ENCODE results near the gene ADAM10.

The ADAM10 gene

DNA sequence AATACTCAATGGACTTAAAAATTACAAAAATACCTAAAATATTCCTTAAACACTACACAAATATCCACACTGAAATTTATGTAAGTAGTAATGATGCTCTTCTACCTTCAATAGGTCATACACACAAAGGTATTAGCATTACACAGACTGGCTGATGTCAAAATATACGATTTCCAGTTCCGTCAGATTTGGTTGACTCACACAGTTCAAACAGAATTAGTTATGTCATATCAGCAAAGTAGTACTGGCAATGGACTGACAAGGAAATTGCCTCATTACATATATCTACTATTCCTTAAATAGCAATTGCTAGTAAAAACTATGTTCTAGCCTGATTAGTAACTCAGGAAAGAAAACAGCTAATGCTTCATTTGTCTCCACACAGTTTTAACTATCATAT, 70.8 kb downstream of the ADAM10 start:
- no peak overlapping the region for H3K23ac ChIP-seq (ENCODE audit: low read length)
- H2AK5ac ChIP-seq (ENCODE audit: low read length), result no peak overlapping the region
- no peak overlapping the region for H3K4ac ChIP-seq (ENCODE audit: low read depth, low read length)
- no peak overlapping the region for H3K27ac ChIP-seq (ENCODE audit: low read depth, low read length)
- no peak overlapping the region for H3K14ac ChIP-seq (ENCODE audit: low read length)
- no peak overlapping the region for H4K8ac ChIP-seq (ENCODE audit: low read depth, low read length)
- H3K79me1 ChIP-seq (ENCODE audit: low read length), result no peaks in the 10 kb centered on the region
- no peak overlapping the region for H4K12ac ChIP-seq (ENCODE audit: low read depth, low read length)
- H3K4me3 ChIP-seq (ENCODE audit: low read depth, low read length), result no peak overlapping the region
- no peak overlapping the region for H2BK12ac ChIP-seq (ENCODE audit: low read length)
- no peak overlapping the region for H4K91ac ChIP-seq (ENCODE audit: low read depth, low read length)
- peak; percentile 12 to 66 for DNase-seq
- H3K9ac ChIP-seq (ENCODE audit: low read length), result no peak overlapping the region
- no peak overlapping the region for H3K18ac ChIP-seq (ENCODE audit: low read length)
- no peak overlapping the region for H3K4me2 ChIP-seq (ENCODE audit: low read length)
- no peak overlapping the region for H2BK120ac ChIP-seq (ENCODE audit: insufficient read depth, low read length, poor library complexity)
- peaks cover 3 to 8% of the 10 kb centered on the region in 2 experiments for H3K36me3 ChIP-seq (ENCODE audit: control insufficient read depth in 1 of 2, insufficient read depth in 2 of 2, low read length in 2 of 2)
- WGBS (ENCODE audit: extremely low coverage, insufficient coverage, insufficient read length), result no CpG with 5 or more reads among the region's 2 CpGs
- H2BK5ac ChIP-seq (ENCODE audit: low read depth, low read length, poor library complexity), result no peak overlapping the region
- H3K4me1 ChIP-seq (ENCODE audit: control insufficient read depth in 1 of 2, insufficient read depth in 2 of 2, low read length in 2 of 2), result peaks cover 0 to 3% of the 10 kb centered on the region in 2 experiments
- no peak overlapping the region for H2AFZ ChIP-seq (ENCODE audit: insufficient read depth, low read length, poor library complexity)
- peaks cover 1% of the 10 kb centered on the region for H3K79me2 ChIP-seq (ENCODE audit: control insufficient read depth, insufficient read depth, low read length, poor library complexity)
- H3K9me3 ChIP-seq (ENCODE audit: insufficient read depth, low read depth, low read length), result no peaks in the 10 kb centered on the region
- no peaks in the 10 kb centered on the region for H3K27me3 ChIP-seq (ENCODE audit: insufficient read depth, low read length)

DNA sequence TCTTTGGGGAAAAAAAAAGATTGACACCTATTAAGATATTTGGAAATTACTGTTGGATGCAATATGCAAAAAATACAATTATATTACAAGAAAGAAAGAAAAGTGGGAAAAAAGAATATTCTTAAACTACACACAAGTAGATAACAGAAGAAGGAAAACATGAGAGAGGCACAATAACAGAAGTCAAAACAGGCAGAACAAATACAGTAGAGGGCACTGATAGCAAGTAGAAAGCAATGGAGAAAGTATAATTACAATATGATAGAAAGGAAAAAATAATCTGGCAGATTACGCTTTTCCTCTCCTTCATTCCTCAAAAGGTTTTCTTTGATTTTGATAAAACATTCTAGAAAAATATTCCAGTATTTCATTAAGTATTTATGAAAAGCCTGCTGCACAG, 72.1 kb downstream of the ADAM10 start:
- no peak overlapping the region for H2BK120ac ChIP-seq (ENCODE audit: insufficient read depth, low read length, poor library complexity)
- H3K4me1 ChIP-seq (ENCODE audit: control insufficient read depth in 1 of 2, insufficient read depth in 2 of 2, low read length in 2 of 2), result peaks cover 0 to 3% of the 10 kb centered on the region in 2 experiments
- H2BK5ac ChIP-seq (ENCODE audit: low read depth, low read length, poor library complexity), result no peak overlapping the region
- H3K9me3 ChIP-seq (ENCODE audit: insufficient read depth, low read depth, low read length), result no peaks in the 10 kb centered on the region
- H3K18ac ChIP-seq (ENCODE audit: low read length), result no peak overlapping the region
- H3K4me3 ChIP-seq (ENCODE audit: low read depth, low read length), result no peak overlapping the region
- peaks cover 3 to 8% of the 10 kb centered on the region in 2 experiments for H3K36me3 ChIP-seq (ENCODE audit: control insufficient read depth in 1 of 2, insufficient read depth in 2 of 2, low read length in 2 of 2)
- no peak overlapping the region for H2AK5ac ChIP-seq (ENCODE audit: low read length)
- no peak overlapping the region for H4K91ac ChIP-seq (ENCODE audit: low read depth, low read length)
- H2AFZ ChIP-seq (ENCODE audit: insufficient read depth, low read length, poor library complexity), result no peak overlapping the region
- H3K14ac ChIP-seq (ENCODE audit: low read length), result no peak overlapping the region
- no peak overlapping the region for H3K27ac ChIP-seq (ENCODE audit: low read depth, low read length)
- no peak overlapping the region for H2BK12ac ChIP-seq (ENCODE audit: low read length)
- H3K9ac ChIP-seq (ENCODE audit: low read length), result no peak overlapping the region
- no peak overlapping the region for H3K4me2 ChIP-seq (ENCODE audit: low read length)
- H4K12ac ChIP-seq (ENCODE audit: low read depth, low read length), result no peak overlapping the region
- no peak for DNase-seq
- H3K4ac ChIP-seq (ENCODE audit: low read depth, low read length), result no peak overlapping the region
- H3K23ac ChIP-seq (ENCODE audit: low read length), result no peak overlapping the region
- no peaks in the 10 kb centered on the region for H3K79me1 ChIP-seq (ENCODE audit: low read length)
- no peaks in the 10 kb centered on the region for H3K27me3 ChIP-seq (ENCODE audit: insufficient read depth, low read length)
- no CpG with 5 or more reads among the region's 1 CpG for WGBS (ENCODE audit: extremely low coverage, insufficient coverage, insufficient read length)
- no peaks in the 10 kb centered on the region for H3K79me2 ChIP-seq (ENCODE audit: control insufficient read depth, insufficient read depth, low read length, poor library complexity)
- no peak overlapping the region for H4K8ac ChIP-seq (ENCODE audit: low read depth, low read length)

DNA sequence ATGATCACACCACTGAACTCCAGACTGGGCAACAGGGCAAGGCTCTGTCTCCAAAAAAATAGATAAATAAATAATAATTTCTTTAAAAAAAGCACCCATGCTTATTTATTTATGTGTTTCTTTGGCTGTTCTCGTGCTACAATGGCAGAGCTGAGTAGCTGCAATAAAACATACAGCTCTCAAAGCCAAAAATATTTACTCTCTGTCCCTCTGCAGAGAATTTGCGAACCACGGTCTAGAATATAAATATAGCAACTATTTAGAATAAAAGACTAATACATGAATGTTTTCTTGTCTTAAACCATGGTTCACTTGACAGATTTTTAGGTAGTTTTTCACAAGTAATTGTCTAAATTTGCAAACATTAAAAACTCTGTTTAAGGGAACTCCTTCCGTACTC, 72.7 kb downstream of the ADAM10 start:
- WGBS (ENCODE audit: extremely low coverage, insufficient coverage, insufficient read length), result no CpG with 5 or more reads among the region's 4 CpGs
- H3K79me2 ChIP-seq (ENCODE audit: control insufficient read depth, insufficient read depth, low read length, poor library complexity), result no peaks in the 10 kb centered on the region
- H4K8ac ChIP-seq (ENCODE audit: low read depth, low read length), result no peak overlapping the region
- no peak overlapping the region for H3K4ac ChIP-seq (ENCODE audit: low read depth, low read length)
- H4K12ac ChIP-seq (ENCODE audit: low read depth, low read length), result no peak overlapping the region
- no peak overlapping the region for H3K4me2 ChIP-seq (ENCODE audit: low read length)
- H2AFZ ChIP-seq (ENCODE audit: insufficient read depth, low read length, poor library complexity), result no peak overlapping the region
- no peak overlapping the region for H2BK120ac ChIP-seq (ENCODE audit: insufficient read depth, low read length, poor library complexity)
- H2BK5ac ChIP-seq (ENCODE audit: low read depth, low read length, poor library complexity), result no peak overlapping the region
- no peak for DNase-seq
- no peak overlapping the region for H3K18ac ChIP-seq (ENCODE audit: low read length)
- no peaks in the 10 kb centered on the region for H3K27me3 ChIP-seq (ENCODE audit: insufficient read depth, low read length)
- H4K91ac ChIP-seq (ENCODE audit: low read depth, low read length), result no peak overlapping the region
- H2AK5ac ChIP-seq (ENCODE audit: low read length), result no peak overlapping the region
- no peak overlapping the region for H3K23ac ChIP-seq (ENCODE audit: low read length)
- no peaks in the 10 kb centered on the region for H3K9me3 ChIP-seq (ENCODE audit: insufficient read depth, low read depth, low read length)
- no peak overlapping the region for H2BK12ac ChIP-seq (ENCODE audit: low read length)
- H3K9ac ChIP-seq (ENCODE audit: low read length), result no peak overlapping the region
- no peak overlapping the region for H3K27ac ChIP-seq (ENCODE audit: low read depth, low read length)
- H3K36me3 ChIP-seq (ENCODE audit: control insufficient read depth in 1 of 2, insufficient read depth in 2 of 2, low read length in 2 of 2), result peaks cover 3 to 8% of the 10 kb centered on the region in 2 experiments
- no peaks in the 10 kb centered on the region for H3K79me1 ChIP-seq (ENCODE audit: low read length)
- H3K4me1 ChIP-seq (ENCODE audit: control insufficient read depth in 1 of 2, insufficient read depth in 2 of 2, low read length in 2 of 2), result peaks cover 0 to 3% of the 10 kb centered on the region in 2 experiments
- no peak overlapping the region for H3K4me3 ChIP-seq (ENCODE audit: low read depth, low read length)
- no peak overlapping the region for H3K14ac ChIP-seq (ENCODE audit: low read length)

DNA sequence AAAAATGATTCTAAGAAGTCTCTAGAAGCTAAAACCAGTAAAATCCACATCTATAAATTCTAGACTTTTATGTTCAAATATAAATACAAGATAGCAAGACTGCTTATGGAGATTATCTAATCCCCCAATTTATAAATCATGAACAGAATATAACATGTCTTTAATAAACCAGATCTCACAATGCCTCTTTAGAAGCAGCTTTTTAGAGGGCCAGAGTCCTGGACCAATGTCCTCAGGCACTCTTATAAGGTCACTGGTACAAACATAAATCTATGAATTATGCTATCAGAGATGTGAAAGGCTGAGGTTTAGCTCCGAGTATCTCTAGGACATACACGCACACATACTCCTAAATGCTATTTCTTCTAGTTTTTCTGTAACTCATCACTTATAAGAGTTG, 78.3 kb downstream of the ADAM10 start:
- no CpG with 5 or more reads among the region's 2 CpGs for WGBS (ENCODE audit: extremely low coverage, insufficient coverage, insufficient read length)
- no peak overlapping the region for H3K18ac ChIP-seq (ENCODE audit: low read length)
- H3K79me1 ChIP-seq (ENCODE audit: low read length), result no peaks in the 10 kb centered on the region
- H3K4ac ChIP-seq (ENCODE audit: low read depth, low read length), result no peak overlapping the region
- H3K27me3 ChIP-seq (ENCODE audit: insufficient read depth, low read length), result no peaks in the 10 kb centered on the region
- H2BK5ac ChIP-seq (ENCODE audit: low read depth, low read length, poor library complexity), result no peak overlapping the region
- DNase-seq, result no peak
- no peak overlapping the region for H3K27ac ChIP-seq (ENCODE audit: low read depth, low read length)
- no peaks in the 10 kb centered on the region for H3K79me2 ChIP-seq (ENCODE audit: control insufficient read depth, insufficient read depth, low read length, poor library complexity)
- no peak overlapping the region for H3K4me3 ChIP-seq (ENCODE audit: low read depth, low read length)
- no peak overlapping the region for H2BK120ac ChIP-seq (ENCODE audit: insufficient read depth, low read length, poor library complexity)
- no peak overlapping the region for H4K12ac ChIP-seq (ENCODE audit: low read depth, low read length)
- H3K23ac ChIP-seq (ENCODE audit: low read length), result no peak overlapping the region
- no peak overlapping the region for H2BK12ac ChIP-seq (ENCODE audit: low read length)
- H3K9me3 ChIP-seq (ENCODE audit: insufficient read depth, low read depth, low read length), result no peaks in the 10 kb centered on the region
- H3K9ac ChIP-seq (ENCODE audit: low read length), result no peak overlapping the region
- H3K14ac ChIP-seq (ENCODE audit: low read length), result no peak overlapping the region
- H2AFZ ChIP-seq (ENCODE audit: insufficient read depth, low read length, poor library complexity), result no peak overlapping the region
- no peak overlapping the region for H2AK5ac ChIP-seq (ENCODE audit: low read length)
- peaks cover 0 to 2% of the 10 kb centered on the region in 2 experiments for H3K4me1 ChIP-seq (ENCODE audit: control insufficient read depth in 1 of 2, insufficient read depth in 2 of 2, low read length in 2 of 2)
- no peak overlapping the region for H4K91ac ChIP-seq (ENCODE audit: low read depth, low read length)
- H3K4me2 ChIP-seq (ENCODE audit: low read length), result no peak overlapping the region
- H4K8ac ChIP-seq (ENCODE audit: low read depth, low read length), result no peak overlapping the region
- H3K36me3 ChIP-seq (ENCODE audit: control insufficient read depth in 1 of 2, insufficient read depth in 2 of 2, low read length in 2 of 2), result peaks cover 0 to 2% of the 10 kb centered on the region in 2 experiments

Data from trophoblast cell (in vitro differentiated cells and primary cell).